HUES6 (cell line): ENCODE data around the gene TCEA3.
"Not testable (repeated sequence)": the region's sequence is repeated elsewhere in the genome, so short reads cannot be mapped to it uniquely, and the experiment has no call there.

Source experiments
- H3K27ac ChIP-seq: 2 replicates; pipeline ENCODE4 v1.7.0; 2013; ENCODE audit warnings: low read depth, mild to moderate bottlenecking, low read length, inconsistent platforms
- H3K27me3 ChIP-seq: 2 replicates; pipeline ENCODE4 v1.6.1; 2013; ENCODE audit warnings: low read length; ENCODE audit not compliant: control insufficient read depth, insufficient read depth
- H3K36me3 ChIP-seq: 2 replicates; pipeline ENCODE4 v1.6.1; 2013; ENCODE audit warnings: low read length; ENCODE audit not compliant: control insufficient read depth, insufficient read depth
- H3K4me1 ChIP-seq: 2 replicates; pipeline ENCODE4 v1.6.1; 2013; ENCODE audit warnings: low read length; ENCODE audit not compliant: control insufficient read depth, insufficient read depth
- H3K4me3 ChIP-seq: 2 replicates; pipeline ENCODE4 v1.5.1; 2013; ENCODE audit warnings: low read depth, low read length
- H3K9ac ChIP-seq: one replicate; pipeline ENCODE4 v1.6.1; 2013; ENCODE audit warnings: mild to moderate bottlenecking, low read length
- H3K9me3 ChIP-seq: 2 replicates; pipeline ENCODE4 v1.6.1; 2013; ENCODE audit warnings: low read depth, low read length; ENCODE audit not compliant: control insufficient read depth, insufficient read depth

Gene TCEA3

DNA sequence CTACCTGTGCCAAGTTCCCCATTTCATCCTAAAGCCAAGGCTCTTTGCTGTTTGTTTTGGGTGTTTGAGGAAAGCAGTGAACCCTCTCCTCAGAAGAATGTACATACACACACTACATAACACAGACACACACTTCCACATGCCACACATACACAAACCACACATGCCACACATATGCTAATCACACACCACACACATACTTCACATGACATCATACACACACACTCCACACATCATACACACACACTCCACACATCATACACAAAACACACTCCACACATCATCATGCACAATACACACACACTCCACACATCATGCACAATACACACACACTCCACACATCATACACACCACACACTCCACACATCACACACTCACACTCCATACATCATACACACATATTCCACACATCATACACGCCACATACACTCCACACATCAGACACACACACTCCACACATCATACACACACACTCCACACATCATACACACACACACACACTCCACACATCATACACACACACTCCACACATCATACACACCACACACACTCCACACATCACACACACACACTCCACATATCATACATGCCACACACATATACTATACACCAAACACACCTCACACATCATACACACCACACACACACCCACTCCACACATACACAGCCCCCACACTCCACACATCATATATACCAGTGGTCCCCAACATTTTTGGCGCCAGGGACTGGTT, 32.3 kb downstream of the TCEA3 start:
- H3K27ac ChIP-seq = no peak overlapping the region

GRCh38 chr1:23389837-23390321, 34.7 kb downstream of the TCEA3 start:
- Histone ChIP-seq H3K27me3 (peaks cover 88% of the 10 kb centered on the region), H3K9ac (no peak overlapping the region), H3K27ac (no peak overlapping the region), H3K4me1 (peaks cover 13% of the 10 kb centered on the region), H3K9me3 (peaks cover 10% of the 10 kb centered on the region), H3K4me3 (no peak overlapping the region), H3K36me3 (no peaks in the 10 kb centered on the region)

More for the DNA sequence above, 32.3 kb downstream of the TCEA3 start:
- H3K4me3 ChIP-seq = no peak overlapping the region
- no peak overlapping the region for H3K9ac ChIP-seq
- peaks cover 20% of the 10 kb centered on the region for H3K4me1 ChIP-seq
- H3K27me3 ChIP-seq = peaks cover 86% of the 10 kb centered on the region
- no peaks in the 10 kb centered on the region for H3K36me3 ChIP-seq
- peaks cover 10% of the 10 kb centered on the region for H3K9me3 ChIP-seq

DNA sequence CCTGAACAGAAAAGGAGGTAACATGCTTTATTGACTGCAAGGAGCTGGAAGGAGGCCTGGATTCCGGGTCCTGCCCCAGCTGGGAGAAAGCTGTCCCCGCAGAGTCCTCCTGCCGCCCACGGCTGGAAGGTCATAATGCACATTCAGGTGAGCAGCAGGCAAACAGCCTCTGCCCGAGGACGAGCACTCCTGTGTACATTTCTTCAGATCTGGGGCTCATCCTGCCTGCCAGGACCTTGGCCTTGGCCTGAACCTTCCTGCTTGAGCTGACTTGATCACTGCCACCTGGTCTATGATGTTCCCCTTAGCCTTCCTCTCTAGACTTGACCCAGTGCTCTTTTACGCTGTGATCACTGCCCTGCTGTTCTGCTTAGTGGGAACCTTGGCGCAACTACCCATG, 37.1 kb downstream of the TCEA3 start:
- H3K4me1 ChIP-seq = no peaks in the 10 kb centered on the region; the same call in 1 of the 2 replicates
- H3K4me3 ChIP-seq = no peak overlapping the region
- no peaks in the 10 kb centered on the region for H3K36me3 ChIP-seq
- H3K9me3 ChIP-seq = peaks cover 4% of the 10 kb centered on the region
- H3K27ac ChIP-seq = no peak overlapping the region
- H3K9ac ChIP-seq = no peak overlapping the region
- H3K27me3 ChIP-seq = peaks cover 86% of the 10 kb centered on the region

DNA sequence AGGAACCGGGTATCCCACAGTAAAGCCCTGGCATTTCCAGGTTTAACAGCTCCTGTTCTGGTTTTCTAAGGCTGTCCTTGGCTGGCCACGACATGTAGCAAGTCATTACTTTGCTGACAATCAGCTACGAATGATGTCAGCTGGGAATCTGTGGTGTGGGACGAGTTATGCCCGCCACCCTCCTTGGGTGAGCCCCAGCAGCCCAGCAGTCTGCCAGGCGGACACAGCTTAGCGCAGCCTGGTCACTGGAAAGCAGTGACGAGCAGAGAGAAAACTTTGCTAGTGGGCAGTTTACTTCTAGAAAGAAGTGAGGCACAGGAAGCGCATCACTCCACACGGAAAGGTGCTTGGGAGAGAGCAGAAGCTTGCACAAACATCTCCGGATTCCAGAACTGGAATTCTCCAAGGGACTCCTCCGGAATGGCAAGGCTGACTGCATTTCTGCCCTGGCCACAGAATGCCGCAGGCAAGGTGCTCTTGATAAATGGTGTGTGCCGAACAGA, 39.4 kb downstream of the TCEA3 start:
- Histone ChIP-seq H3K9ac (no peak overlapping the region), H3K36me3 (no peaks in the 10 kb centered on the region), H3K27me3 (peaks cover 90% of the 10 kb centered on the region), H3K4me3 (no peak overlapping the region), H3K4me1 (no peaks in the 10 kb centered on the region; the same call in 1 of the 2 replicates), H3K27ac (no peak overlapping the region), H3K9me3 (no peaks in the 10 kb centered on the region; the same call in 1 of the 2 replicates)

DNA sequence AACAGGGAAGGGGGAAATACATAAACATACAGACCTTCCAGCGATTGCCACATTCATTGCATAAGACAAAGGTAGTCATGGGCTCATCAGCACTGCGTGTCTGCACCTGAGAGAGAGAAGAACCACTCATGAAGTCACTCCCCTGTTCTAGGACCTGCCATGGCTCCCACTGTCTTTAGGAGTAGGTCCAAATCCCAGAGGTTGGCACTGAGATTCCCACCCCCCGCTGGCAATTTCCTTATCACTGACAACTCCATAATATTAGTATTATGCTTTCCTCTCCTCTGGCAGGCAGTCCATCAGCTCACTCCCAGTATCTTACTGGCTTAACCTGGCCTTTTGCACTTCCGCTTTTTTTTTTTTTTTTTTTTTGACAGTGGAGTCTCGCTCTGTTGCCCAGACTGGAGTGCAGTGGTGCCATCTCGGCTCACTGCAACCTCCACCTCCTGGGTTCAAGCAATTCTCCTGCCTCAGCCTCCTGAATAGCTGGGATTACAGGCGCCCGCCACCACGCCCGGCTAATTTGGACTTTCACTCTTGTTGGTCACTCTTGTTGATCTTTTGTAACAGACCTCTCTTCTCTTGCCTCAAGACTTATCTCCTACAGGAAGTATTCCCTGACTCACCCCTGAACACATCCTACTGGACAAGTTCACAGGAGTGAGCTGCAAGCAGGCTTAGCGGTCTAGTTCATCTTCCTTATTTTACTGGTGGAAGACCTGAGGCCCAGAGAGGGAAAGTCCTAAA, 40.1 kb downstream of the TCEA3 start:
- Histone ChIP-seq H3K27ac (no peak overlapping the region), H3K27me3 (peaks cover 87% of the 10 kb centered on the region), H3K9ac (no peak overlapping the region)

DNA sequence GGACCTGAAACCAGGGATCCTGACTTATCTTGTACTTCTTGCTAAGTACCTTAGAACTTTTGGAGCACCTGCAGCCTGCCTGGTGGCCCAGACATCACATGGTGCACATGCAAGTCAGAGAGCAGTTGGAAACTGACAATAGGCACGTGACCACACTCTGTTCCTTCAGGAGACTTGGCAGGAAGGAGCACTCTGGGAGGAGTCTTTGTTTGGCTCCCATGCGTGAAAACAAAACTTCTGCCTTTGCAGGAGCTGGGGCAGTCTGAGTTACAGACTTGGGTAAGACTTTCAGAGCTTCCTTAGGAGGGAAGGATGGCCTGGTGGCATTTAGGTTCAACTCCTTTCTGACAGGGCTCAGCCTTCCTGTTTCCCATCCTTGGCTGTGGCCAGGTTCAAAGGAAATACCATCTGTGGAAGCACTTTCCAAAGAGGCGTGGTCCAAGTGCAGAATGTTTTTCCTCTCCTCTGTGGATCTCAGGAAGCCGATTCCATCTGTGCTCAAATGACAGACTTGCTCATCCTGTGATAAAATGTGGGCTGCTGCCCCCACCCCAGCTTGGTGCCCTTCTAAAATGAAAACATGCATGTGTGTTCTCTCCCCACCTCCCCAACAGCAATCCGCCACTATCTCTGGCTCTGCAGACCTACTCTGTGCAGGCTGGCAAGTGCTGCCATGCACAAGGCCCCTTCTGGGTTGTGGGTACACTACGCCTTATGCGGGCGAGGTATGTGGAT, 40.8 kb downstream of the TCEA3 start:
- no peak overlapping the region for H3K4me3 ChIP-seq
- H3K9me3 ChIP-seq = no peaks in the 10 kb centered on the region; the same call in 1 of the 2 replicates
- H3K27ac ChIP-seq = no peak overlapping the region
- no peak overlapping the region for H3K9ac ChIP-seq
- peaks cover 85% of the 10 kb centered on the region for H3K27me3 ChIP-seq
- H3K36me3 ChIP-seq = no peaks in the 10 kb centered on the region
- no peaks in the 10 kb centered on the region; the same call in 1 of the 2 replicates for H3K4me1 ChIP-seq

More for the DNA sequence above, 40.1 kb downstream of the TCEA3 start:
- no peaks in the 10 kb centered on the region for H3K36me3 ChIP-seq
- H3K4me3 ChIP-seq = no peak overlapping the region
- H3K4me1 ChIP-seq = no peaks in the 10 kb centered on the region; the same call in 1 of the 2 replicates
- no peaks in the 10 kb centered on the region; the same call in 1 of the 2 replicates for H3K9me3 ChIP-seq

DNA sequence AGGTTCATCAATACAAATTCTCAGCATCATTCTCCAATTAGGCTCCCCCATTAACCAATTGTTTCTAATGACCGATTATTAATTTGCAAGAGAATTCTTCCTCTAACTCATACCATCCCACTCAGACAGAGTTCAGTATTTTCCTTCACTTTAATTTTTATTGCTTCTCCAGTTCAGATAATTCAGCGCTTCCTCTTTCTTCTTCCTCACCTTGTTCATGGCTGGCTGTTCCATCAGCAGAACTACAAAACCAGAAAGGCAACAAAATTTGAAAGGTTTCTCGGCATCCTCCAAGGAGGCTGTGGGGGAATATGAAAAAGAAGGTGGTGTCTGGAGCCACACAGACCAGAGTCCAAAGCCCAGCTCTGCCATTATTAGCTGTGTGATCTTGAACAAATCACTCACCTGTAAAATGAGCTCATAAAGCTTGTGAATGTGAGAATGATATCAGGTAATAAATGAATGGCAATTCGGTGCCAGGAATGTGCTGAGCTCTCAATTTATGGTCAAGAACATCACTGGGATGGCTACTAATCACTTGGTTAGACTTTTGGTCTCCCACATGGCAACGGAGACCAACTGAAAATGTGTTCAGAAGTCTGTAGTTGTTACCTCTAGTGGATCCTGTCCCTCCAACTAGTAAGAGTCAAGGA, 43.2 kb downstream of the TCEA3 start:
- Histone ChIP-seq H3K9me3 (no peaks in the 10 kb centered on the region; the same call in 1 of the 2 replicates), H3K9ac (no peak overlapping the region), H3K36me3 (no peaks in the 10 kb centered on the region), H3K27me3 (peaks cover 87% of the 10 kb centered on the region), H3K27ac (no peak overlapping the region), H3K4me1 (peaks cover 6% of the 10 kb centered on the region; the same call in 1 of the 2 replicates), H3K4me3 (no peak overlapping the region)

- H3K27me3 ChIP-seq = peaks cover 87% of the 10 kb centered on the region
- H3K27ac ChIP-seq = no peak overlapping the region
- no peaks in the 10 kb centered on the region for H3K36me3 ChIP-seq
- H3K9me3 ChIP-seq = no peaks in the 10 kb centered on the region; the same call in 1 of the 2 replicates
- H3K4me3 ChIP-seq = no peak overlapping the region
- no peak overlapping the region for H3K9ac ChIP-seq
- peaks cover 6% of the 10 kb centered on the region; the same call in 1 of the 2 replicates for H3K4me1 ChIP-seq
Observed at GRCh38 chr1:23380719-23381118, 43.8 kb downstream of the TCEA3 start.

- not testable (repeated sequence) for H3K36me3 ChIP-seq, H3K9ac ChIP-seq, H3K4me3 ChIP-seq, H3K4me1 ChIP-seq, H3K9me3 ChIP-seq, H3K27ac ChIP-seq
- H3K27me3 ChIP-seq = peaks cover 87% of the 10 kb centered on the region
Observed at GRCh38 chr1:23380236-23380635, 44.3 kb downstream of the TCEA3 start.
